Measurements from ENCODE around the gene ZNF385D. TPM values are rescaled to one million over a fixed set of nuclear protein-coding genes. Genes with fewer than 3 reads are reported as not detected.

The ZNF385D gene
- total RNA-seq, 1 donor from 2014 or later, result 32.0 TPM

- H3K27ac ChIP-seq, result no peak overlapping the region
- no peak for DNase-seq (ENCODE audit: low spot score in 2 of 2)
- H3K4me3 ChIP-seq, result no peak overlapping the region
- no peak for TF ChIP-seq CTCF (IDR thresholded peaks at IDR 0.05)
- H3K4me1 ChIP-seq, result peaks cover 3 to 8% of the 10 kb centered on the region in 2 donors
- no peaks in the 10 kb centered on the region for H3K27me3 ChIP-seq
- intact Hi-C loops (cut with DNase I), result no loop called here
- no peaks in the 10 kb centered on the region for H3K36me3 ChIP-seq
- no peaks in the 10 kb centered on the region for H3K9me3 ChIP-seq
These were observed 60.0 kb downstream of the ZNF385D start for GRCh38 chr3:21691036-21691435.

- no peaks in the 10 kb centered on the region for H3K9me3 ChIP-seq
- intact Hi-C loops (cut with DNase I), result loop anchor here (10.0 kb wide), 1 partner anchor 63 kb away; no protein-coding TSS in a partner anchor
- no peak overlapping the region for H3K4me3 ChIP-seq
- peaks cover 4 to 36% of the 10 kb centered on the region in 2 donors for H3K4me1 ChIP-seq
- H3K27me3 ChIP-seq, result no peaks in the 10 kb centered on the region
- TF ChIP-seq CTCF (IDR thresholded peaks at IDR 0.05), result no peak
- H3K36me3 ChIP-seq, result no peaks in the 10 kb centered on the region
- DNase-seq (ENCODE audit: low spot score in 2 of 2), result no peak
- peak overlapping the region; percentile 35 to 59 for H3K27ac ChIP-seq
These were observed 68.8 kb downstream of the ZNF385D start for GRCh38 chr3:21682206-21682605.

DNA sequence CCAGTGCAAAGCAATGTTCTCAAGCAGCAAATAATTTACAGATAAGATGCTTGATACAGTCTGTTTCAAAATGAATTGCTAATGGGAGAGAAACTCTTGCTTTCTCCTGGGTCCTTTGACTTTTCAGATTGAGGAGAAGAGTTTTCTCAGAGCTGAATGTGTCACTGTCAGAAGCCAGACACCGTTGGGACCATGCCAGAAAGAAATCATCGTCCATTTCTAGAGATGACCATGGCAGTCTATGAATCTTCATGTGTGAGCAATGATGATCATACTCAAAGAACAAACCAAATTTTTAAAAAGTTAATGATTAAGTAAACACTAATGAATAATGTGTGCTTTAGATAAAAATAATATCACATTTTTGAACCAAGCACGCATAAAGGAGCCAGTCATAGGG, 77.6 kb downstream of the ZNF385D start:
- Histone ChIP-seq H3K27ac (peak overlapping the region; percentile 72 to 80), H3K4me1 (peaks cover 5 to 38% of the 10 kb centered on the region in 2 donors), H3K9me3 (no peaks in the 10 kb centered on the region), H3K4me3 (no peak overlapping the region), H3K36me3 (no peaks in the 10 kb centered on the region), H3K27me3 (no peaks in the 10 kb centered on the region)
- DNase-seq (ENCODE audit: low spot score in 2 of 2), result no peak
- intact Hi-C loops (cut with DNase I), result loop anchor here (2.0 kb wide), 1 partner anchor 29 kb away; no protein-coding TSS in a partner anchor
- no peak for TF ChIP-seq CTCF (IDR thresholded peaks at IDR 0.05)

GRCh38 chr3:21672303-21672702, 78.7 kb downstream of the ZNF385D start:
- H3K9me3 ChIP-seq, result no peaks in the 10 kb centered on the region
- no peaks in the 10 kb centered on the region for H3K27me3 ChIP-seq
- H3K4me1 ChIP-seq, result peaks cover 6 to 43% of the 10 kb centered on the region in 2 donors
- H3K27ac ChIP-seq, result peak overlapping the region; percentile 72 to 80
- DNase-seq (ENCODE audit: low spot score in 2 of 2), result peak in 1 of 2 donors; percentile 71
- H3K4me3 ChIP-seq, result no peak overlapping the region
- intact Hi-C loops (cut with DNase I), result loop anchor here (1.0 to 2.0 kb wide), 2 partner anchors 28 to 34 kb away; no protein-coding TSS in a partner anchor
- no peaks in the 10 kb centered on the region for H3K36me3 ChIP-seq
- TF ChIP-seq CTCF (IDR thresholded peaks at IDR 0.05), result no peak

- H3K27me3 ChIP-seq, result no peaks in the 10 kb centered on the region
- no peak overlapping the region for H3K4me3 ChIP-seq
- peak overlapping the region; percentile 72 to 80 for H3K27ac ChIP-seq
- no peaks in the 10 kb centered on the region for H3K9me3 ChIP-seq
- intact Hi-C loops (cut with DNase I), result no loop called here
- peaks cover 6 to 43% of the 10 kb centered on the region in 2 donors for H3K4me1 ChIP-seq
- no peak for TF ChIP-seq CTCF (IDR thresholded peaks at IDR 0.05)
- no peak for DNase-seq (ENCODE audit: low spot score in 2 of 2)
- H3K36me3 ChIP-seq, result no peaks in the 10 kb centered on the region
These were observed 80.6 kb downstream of the ZNF385D start for GRCh38 chr3:21670386-21670785.

- no peak for DNase-seq (ENCODE audit: low spot score in 2 of 2)
- H3K27me3 ChIP-seq, result no peaks in the 10 kb centered on the region
- intact Hi-C loops (cut with DNase I), result no loop called here
- no peaks in the 10 kb centered on the region for H3K9me3 ChIP-seq
- H3K4me3 ChIP-seq, result no peak overlapping the region
- peaks cover 5 to 39% of the 10 kb centered on the region in 2 donors for H3K4me1 ChIP-seq
- H3K27ac ChIP-seq, result no peak overlapping the region
- no peaks in the 10 kb centered on the region for H3K36me3 ChIP-seq
- TF ChIP-seq CTCF (IDR thresholded peaks at IDR 0.05), result no peak
These were observed 83.0 kb downstream of the ZNF385D start for GRCh38 chr3:21668012-21668411.
